ENCODE measurements around the gene EMILIN2.
"Not testable (repeated sequence)": the region's sequence is repeated elsewhere in the genome, so short reads cannot be mapped to it uniquely, and the experiment has no call there.

Gene EMILIN2

GRCh38 chr18:2915486-2915885 lies 68.7 kb downstream of the EMILIN2 start:
- DNase-seq (ENCODE audit: low read depth, low spot score) = not testable (repeated sequence)

- no peak for DNase-seq (ENCODE audit: low read depth, low spot score)
These were observed 69.4 kb downstream of the EMILIN2 start for GRCh38 chr18:2916184-2916583.

- DNase-seq (ENCODE audit: low read depth, low spot score) = no peak
These were observed 70.6 kb downstream of the EMILIN2 start for GRCh38 chr18:2917259-2918047.

- DNase-seq (ENCODE audit: low read depth, low spot score) = no peak
These were observed 72.2 kb downstream of the EMILIN2 start for GRCh38 chr18:2918761-2919550.

- DNase-seq (ENCODE audit: low read depth, low spot score) = no peak
These were observed 72.8 kb downstream of the EMILIN2 start for GRCh38 chr18:2919600-2919999.

GRCh38 chr18:2920027-2920426 lies 73.2 kb downstream of the EMILIN2 start:
- no peak for DNase-seq (ENCODE audit: low read depth, low spot score)

GRCh38 chr18:2920546-2921343 lies 73.9 kb downstream of the EMILIN2 start:
- DNase-seq (ENCODE audit: low read depth, low spot score) = no peak

- DNase-seq (ENCODE audit: low read depth, low spot score) = no peak
These were observed 75.0 kb downstream of the EMILIN2 start for GRCh38 chr18:2921778-2922177.

- no peak for DNase-seq (ENCODE audit: low read depth, low spot score)
These were observed 76.7 kb downstream of the EMILIN2 start for GRCh38 chr18:2923464-2923863.

GRCh38 chr18:2924920-2925319 lies 78.1 kb downstream of the EMILIN2 start:
- no peak for DNase-seq (ENCODE audit: low read depth, low spot score)

- DNase-seq (ENCODE audit: low read depth, low spot score) = no peak
These were observed 79.7 kb downstream of the EMILIN2 start for GRCh38 chr18:2926528-2926927.

- DNase-seq (ENCODE audit: low read depth, low spot score) = no peak
These were observed 80.9 kb downstream of the EMILIN2 start for GRCh38 chr18:2927745-2928144.

GRCh38 chr18:2932247-2933181 lies 85.7 kb downstream of the EMILIN2 start:
- DNase-seq (ENCODE audit: low read depth, low spot score) = peak; percentile 29

GRCh38 chr18:2933995-2934394 lies 87.2 kb downstream of the EMILIN2 start:
- no peak for DNase-seq (ENCODE audit: low read depth, low spot score)

GRCh38 chr18:2935438-2936192 lies 88.8 kb downstream of the EMILIN2 start:
- DNase-seq (ENCODE audit: low read depth, low spot score) = no peak

- no peak for DNase-seq (ENCODE audit: low read depth, low spot score)
These were observed 92.5 kb downstream of the EMILIN2 start for GRCh38 chr18:2939317-2939716.

GRCh38 chr18:2948038-2948437 lies 101.2 kb downstream of the EMILIN2 start:
- no peak for DNase-seq (ENCODE audit: low read depth, low spot score)

GRCh38 chr18:2952605-2953004 lies 105.8 kb downstream of the EMILIN2 start:
- no peak for DNase-seq (ENCODE audit: low read depth, low spot score)

GRCh38 chr18:2953935-2954653 lies 107.3 kb downstream of the EMILIN2 start:
- no peak for DNase-seq (ENCODE audit: low read depth, low spot score)
